Progenitor cell of endocrine pancreas (in vitro differentiated cells): ENCODE data around the gene RPL29. TPM values are rescaled to one million over a fixed set of nuclear protein-coding genes. Genes with fewer than 3 reads are reported as not detected.

Source experiments
- DNase-seq: peaks from one replicate; pipeline ENCODE4 v3.0.0; 2021; ENCODE audit warnings: low spot score; ENCODE audit not compliant: unreplicated experiment
- H3K27ac Mint-ChIP-seq: 2 replicates; pipeline ENCODE4 v1.8.0; 2021; ENCODE audit warnings: mild to moderate bottlenecking, moderate library complexity, mixed read lengths
- H3K27me3 Mint-ChIP-seq: 2 replicates; pipeline ENCODE4 v1.8.0; 2021; ENCODE audit warnings: mixed read lengths
- H3K36me3 Mint-ChIP-seq: 2 replicates; pipeline ENCODE4 v1.8.0; 2022; ENCODE audit warnings: mixed read lengths; ENCODE audit not compliant: insufficient read depth
- H3K4me1 Mint-ChIP-seq: 2 replicates; pipeline ENCODE4 v1.8.0; 2021; ENCODE audit warnings: low read depth, mixed read lengths
- H3K4me3 Mint-ChIP-seq: 2 replicates; pipeline ENCODE4 v1.8.0; 2021; ENCODE audit warnings: low read depth, mild to moderate bottlenecking, moderate library complexity, mixed read lengths
- H3K9me3 Mint-ChIP-seq: 2 replicates; pipeline ENCODE4 v1.8.0; 2021; ENCODE audit warnings: low read depth, mixed read lengths
- total RNA-seq: library from RNA; stranded (reverse); gene quantifications from 2 replicates; pipeline ENCODE4 v1.2.1, GENCODE V29; 2021
- TF ChIP-seq, protein P1 (sequence below): fragments of 200-600 bp; sonication (generic); IDR thresholded peaks from one replicate; pipeline ENCODE4 v1.5.0; 2021; ENCODE audit warnings: antibody characterized with exemption, mild to moderate bottlenecking; ENCODE audit not compliant: unreplicated experiment

RPL29 gene
- total RNA-seq, 1 donor from 2014 or later = 1,236 TPM

DNA sequence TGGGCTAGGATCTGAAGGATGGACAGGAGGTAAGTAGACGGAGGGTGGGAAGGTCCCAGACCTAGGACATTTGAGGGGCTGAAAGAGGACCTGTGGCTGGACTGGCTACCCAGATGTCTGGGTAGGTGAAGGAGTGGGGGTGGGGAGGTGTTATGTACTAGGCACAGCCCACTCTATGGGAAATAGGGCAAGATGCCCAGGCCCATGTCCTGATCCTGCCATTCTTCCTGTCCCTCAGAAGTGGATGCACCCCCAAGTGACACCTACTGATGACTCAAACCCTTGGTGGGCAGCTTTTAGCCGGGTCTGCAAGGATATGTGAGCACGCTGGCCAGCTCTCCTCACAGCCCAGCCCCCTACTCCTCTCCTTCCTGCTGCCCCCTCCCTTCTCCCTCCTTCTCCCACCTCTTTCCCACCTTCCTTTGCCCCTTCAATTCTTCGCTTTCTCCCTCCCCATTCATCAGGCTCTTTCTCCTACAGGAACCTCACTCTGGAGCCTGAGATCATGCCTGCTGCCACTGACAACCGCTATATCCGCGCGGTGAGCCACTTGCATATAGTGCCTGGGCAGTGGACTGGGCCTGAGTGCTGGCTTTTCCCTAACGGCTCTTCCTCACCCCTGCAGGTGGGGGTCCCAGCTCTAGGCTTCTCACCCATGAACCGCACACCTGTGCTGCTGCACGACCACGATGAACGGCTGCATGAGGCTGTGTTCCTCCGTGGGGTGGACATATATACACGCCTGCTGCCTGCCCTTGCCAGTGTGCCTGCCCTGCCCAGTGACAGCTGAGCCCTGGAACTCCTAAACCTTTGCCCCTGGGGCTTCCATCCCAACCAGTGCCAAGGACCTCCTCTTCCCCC is 7.2 kb downstream of the RPL29 start:
- peaks cover 8% of the 10 kb centered on the region for H3K36me3 Mint-ChIP-seq
- TF ChIP-seq, protein P1, sequence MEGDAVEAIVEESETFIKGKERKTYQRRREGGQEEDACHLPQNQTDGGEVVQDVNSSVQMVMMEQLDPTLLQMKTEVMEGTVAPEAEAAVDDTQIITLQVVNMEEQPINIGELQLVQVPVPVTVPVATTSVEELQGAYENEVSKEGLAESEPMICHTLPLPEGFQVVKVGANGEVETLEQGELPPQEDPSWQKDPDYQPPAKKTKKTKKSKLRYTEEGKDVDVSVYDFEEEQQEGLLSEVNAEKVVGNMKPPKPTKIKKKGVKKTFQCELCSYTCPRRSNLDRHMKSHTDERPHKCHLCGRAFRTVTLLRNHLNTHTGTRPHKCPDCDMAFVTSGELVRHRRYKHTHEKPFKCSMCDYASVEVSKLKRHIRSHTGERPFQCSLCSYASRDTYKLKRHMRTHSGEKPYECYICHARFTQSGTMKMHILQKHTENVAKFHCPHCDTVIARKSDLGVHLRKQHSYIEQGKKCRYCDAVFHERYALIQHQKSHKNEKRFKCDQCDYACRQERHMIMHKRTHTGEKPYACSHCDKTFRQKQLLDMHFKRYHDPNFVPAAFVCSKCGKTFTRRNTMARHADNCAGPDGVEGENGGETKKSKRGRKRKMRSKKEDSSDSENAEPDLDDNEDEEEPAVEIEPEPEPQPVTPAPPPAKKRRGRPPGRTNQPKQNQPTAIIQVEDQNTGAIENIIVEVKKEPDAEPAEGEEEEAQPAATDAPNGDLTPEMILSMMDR = no peak
- H3K27ac Mint-ChIP-seq = peak overlapping the region; percentile 65
- H3K9me3 Mint-ChIP-seq = no peaks in the 10 kb centered on the region
- peaks cover 4% of the 10 kb centered on the region for H3K4me1 Mint-ChIP-seq
- no peak for DNase-seq
- no peak overlapping the region for H3K4me3 Mint-ChIP-seq
- H3K27me3 Mint-ChIP-seq = no peaks in the 10 kb centered on the region

DNA sequence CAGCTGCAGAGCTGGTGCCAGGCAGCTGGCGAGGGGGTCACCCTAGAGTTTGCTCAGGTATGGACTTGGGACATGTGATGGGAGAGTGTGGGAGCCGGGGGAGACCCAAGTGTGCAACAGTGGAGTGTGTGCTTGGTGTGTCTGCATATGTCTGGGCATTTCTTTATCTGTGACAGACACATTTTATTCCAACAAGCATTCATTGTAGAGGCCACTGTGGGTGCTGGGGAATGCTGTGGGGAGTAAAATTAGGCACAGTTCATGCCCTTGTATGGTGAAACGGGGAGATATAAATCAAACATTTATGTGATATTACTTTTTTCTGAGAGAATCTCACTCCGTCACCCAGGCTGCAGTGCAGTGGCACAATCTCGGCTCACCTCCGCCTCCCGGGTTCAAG is 8.1 kb downstream of the RPL29 start:
- Mint-ChIP-seq H3K27me3 (no peaks in the 10 kb centered on the region), H3K36me3 (peaks cover 6% of the 10 kb centered on the region), H3K27ac (no peak overlapping the region), H3K4me3 (no peak overlapping the region), H3K4me1 (peaks cover 7% of the 10 kb centered on the region), H3K9me3 (no peaks in the 10 kb centered on the region)
- TF ChIP-seq, protein P1 = no peak
- no peak for DNase-seq

DNA sequence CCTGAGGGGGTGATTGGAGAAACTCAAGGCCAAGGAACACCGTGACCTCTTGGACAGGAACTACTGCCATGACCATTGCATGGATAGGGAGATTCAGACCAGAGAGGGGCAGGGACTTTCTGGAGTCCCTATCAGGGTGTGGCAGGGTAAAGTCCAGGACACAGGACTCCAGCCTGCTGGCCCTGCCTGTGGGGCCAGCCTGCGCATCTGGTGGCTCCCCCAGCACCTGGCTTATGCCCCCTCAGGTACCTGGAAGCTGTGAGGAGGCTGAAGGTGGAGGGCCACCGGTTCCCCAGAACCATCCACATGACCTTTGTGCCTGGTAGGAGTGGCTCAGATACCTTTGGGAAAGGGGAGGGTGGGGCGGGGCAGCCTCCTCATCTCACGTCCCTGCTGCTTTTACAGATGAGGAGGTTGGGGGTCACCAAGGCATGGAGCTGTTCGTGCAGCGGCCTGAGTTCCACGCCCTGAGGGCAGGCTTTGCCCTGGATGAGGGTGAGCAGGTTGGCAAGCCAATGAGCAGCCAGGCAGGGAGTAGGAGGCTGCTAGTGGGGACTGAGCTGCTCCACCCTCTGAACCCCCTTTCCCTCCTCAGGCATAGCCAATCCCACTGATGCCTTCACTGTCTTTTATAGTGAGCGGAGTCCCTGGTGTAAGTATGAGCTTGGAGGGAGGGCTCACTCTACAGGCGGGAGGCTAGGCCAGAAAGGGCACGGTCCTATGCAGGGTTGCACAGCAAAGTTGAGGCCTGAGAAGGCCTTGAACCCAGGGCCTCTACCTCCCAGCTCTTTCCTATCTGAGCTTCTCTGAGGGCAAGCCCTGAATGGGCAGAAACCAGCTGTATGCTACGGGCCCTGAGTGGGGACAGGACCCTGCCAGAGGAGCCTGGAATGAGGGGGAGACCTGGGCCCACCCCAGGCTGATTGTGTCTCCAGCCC is 9.4 kb downstream of the RPL29 start:
- H3K27me3 Mint-ChIP-seq = no peaks in the 10 kb centered on the region
- no peak for DNase-seq
- no peak overlapping the region for H3K4me3 Mint-ChIP-seq
- no peaks in the 10 kb centered on the region for H3K9me3 Mint-ChIP-seq
- peaks cover 12% of the 10 kb centered on the region for H3K4me1 Mint-ChIP-seq
- H3K36me3 Mint-ChIP-seq = peaks cover 3% of the 10 kb centered on the region
- TF ChIP-seq, protein P1 = no peak
- no peak overlapping the region for H3K27ac Mint-ChIP-seq

DNA sequence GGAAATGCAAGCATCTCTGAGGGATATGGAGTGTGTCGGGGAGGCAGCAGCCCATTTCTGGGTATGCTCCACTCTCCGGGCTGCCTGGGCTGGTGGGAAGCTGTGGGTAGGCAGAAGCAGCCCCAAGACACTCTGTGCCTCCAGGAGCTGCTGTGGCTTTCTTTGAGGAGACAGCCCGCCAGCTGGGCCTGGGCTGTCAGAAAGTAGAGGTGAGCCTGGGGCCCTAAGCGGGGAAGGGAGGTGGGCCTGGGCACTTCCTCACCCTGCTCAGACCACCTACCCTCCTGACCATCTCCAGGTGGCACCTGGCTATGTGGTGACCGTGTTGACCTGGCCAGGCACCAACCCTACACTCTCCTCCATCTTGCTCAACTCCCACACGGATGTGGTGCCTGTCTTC is 10.6 kb downstream of the RPL29 start:
- Mint-ChIP-seq H3K36me3 (peaks cover 1% of the 10 kb centered on the region), H3K4me3 (no peak overlapping the region), H3K4me1 (peaks cover 13% of the 10 kb centered on the region), H3K27ac (peak overlapping the region; percentile 25), H3K9me3 (no peaks in the 10 kb centered on the region), H3K27me3 (no peaks in the 10 kb centered on the region)
- TF ChIP-seq, protein P1 = no peak
- DNase-seq = no peak

DNA sequence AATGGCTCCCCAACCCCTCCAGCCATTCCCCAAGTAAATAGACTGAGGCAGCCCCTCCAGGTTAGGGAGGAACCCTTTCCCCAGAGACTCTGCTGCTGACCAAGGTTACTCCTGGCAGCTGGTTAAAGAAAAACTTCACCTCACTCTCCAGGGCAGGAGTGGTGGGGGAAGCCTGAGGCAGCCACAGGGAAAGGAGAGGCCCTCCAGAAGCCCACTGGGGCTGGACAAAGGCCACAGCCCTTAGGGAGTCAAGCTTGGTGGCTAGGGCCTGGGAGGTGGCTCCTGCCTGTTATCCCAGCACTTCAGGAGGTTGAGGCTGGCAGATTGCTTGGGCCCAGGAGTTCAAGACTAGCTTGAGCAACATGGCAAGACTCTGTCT is 11.4 kb downstream of the RPL29 start:
- H3K27ac Mint-ChIP-seq = peak overlapping the region; percentile 67

More for the DNA sequence above, 11.4 kb downstream of the RPL29 start:
- TF ChIP-seq, protein P1 = no peak
- Mint-ChIP-seq H3K36me3 (peaks cover 1% of the 10 kb centered on the region), H3K9me3 (no peaks in the 10 kb centered on the region), H3K4me1 (peaks cover 13% of the 10 kb centered on the region), H3K4me3 (peak overlapping the region; percentile 74), H3K27me3 (no peaks in the 10 kb centered on the region)
- DNase-seq = no peak
